Measurements from ENCODE around the gene WDR76.
"Not testable (repeated sequence)": the region's sequence is repeated elsewhere in the genome, so short reads cannot be mapped to it uniquely, and the experiment has no call there.

Gene WDR76

GRCh38 chr15:43821505-43821904 is 5.3 kb upstream of the WDR76 start:
- DNase-seq (ENCODE audit: low spot score), result no peak

DNA sequence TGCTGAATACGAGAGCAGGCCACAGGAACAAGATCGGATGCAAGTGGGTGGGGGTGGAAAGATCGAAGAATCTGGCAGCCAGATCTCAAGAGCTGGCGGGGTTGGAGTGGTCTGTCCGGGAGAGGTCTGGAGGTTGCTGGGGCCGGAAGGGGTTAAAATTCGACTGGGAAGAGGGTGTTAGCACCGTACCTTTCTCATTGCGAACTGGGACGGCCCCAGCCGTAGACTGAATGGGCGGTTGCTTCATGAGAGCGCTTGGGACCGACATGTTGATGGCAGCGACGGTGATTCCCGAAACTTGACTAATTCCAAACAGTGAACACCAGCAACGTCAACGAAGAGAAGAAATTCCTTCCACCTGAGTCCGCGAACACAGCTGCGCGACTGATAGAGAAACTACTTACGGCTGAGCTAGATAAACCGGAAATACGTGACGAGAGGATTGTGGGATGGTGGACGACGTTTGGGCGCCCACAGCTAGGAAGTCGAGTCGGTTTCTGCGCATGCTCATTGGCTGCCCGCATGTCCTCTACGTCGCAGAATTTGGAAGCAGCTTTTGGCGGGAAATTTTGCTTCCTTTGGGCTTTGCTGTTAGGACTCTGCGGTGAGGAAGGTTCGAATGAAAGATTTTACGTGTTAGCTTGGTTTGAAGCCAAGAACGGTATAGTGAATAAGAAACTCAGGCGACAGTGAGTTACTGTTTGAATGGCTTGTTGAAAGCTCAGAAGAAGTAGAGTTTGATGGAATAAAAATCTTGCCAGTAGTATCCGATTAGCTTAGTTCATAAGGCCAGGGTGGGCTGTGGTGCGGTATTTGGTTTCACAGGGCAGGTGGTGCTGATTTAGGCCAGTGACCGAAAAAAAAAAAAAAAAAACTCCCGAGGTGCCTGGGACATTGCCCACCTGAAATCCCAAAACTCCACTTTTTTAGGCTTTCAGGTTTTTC is 2.2 kb upstream of the WDR76 start, which contains the start of gene MFAP1:
TSS of gene MFAP1 (minus strand) at position 389 of the 945 bp plus-strand sequence. CDS start at position 268, 121 bp downstream.
- peak; percentile 97 for DNase-seq (ENCODE audit: low spot score)

- DNase-seq (ENCODE audit: low spot score), result not testable (repeated sequence)
Measured at GRCh38 chr15:43825305-43825704, 1.5 kb upstream of the WDR76 start.

DNA sequence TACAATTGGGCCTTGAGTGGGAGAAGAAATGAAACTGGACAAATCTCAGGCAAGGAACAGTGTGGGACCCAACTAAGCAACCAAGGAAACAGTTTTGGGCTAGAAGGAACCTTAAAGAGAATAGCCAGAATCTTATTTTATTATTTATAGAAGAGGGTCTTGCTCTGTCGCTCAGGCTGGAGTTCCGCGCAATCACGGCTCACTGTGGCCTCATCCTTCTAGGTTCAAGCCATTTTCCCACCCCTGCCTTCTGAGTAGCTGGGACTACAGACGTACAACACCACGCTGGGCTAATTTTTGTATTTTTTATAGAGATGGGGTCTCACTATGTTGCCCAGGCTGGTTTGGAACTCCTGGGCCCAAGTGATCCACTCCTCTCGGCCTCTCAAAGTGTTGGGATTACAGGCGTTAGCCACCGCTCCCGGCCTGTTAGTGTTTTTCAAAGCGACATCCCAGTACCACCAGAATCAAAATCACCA is 734 bp upstream of the WDR76 start:
- DNase-seq (ENCODE audit: low spot score), result no peak

DNA sequence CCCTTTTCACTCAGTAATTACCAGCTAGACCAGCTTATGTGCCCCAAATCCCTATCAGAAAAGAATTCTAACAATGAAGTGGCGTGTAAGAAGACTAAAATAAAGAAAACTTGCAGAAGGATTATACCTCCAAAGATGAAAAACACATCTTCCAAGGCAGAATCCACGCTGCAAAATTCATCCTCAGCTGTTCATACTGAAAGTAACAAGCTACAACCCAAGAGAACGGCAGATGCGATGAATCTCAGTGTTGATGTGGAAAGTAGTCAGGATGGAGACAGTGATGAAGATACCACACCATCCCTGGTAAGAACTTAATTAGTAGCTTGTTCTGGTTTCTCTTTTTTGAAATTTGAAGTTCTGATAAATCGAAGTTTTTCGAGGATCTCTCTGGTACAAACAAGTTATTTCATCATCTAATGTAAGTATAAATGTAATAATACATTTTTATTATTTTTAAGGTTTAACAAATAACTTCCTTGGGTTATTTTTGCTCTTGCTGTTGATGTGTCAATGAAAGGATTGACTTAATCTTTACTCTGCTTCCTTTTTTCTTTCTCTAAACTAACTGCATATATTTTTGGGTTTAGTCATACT is 1.4 kb downstream of the WDR76 start:
- DNase-seq (ENCODE audit: low spot score), result peak; percentile 67

DNA sequence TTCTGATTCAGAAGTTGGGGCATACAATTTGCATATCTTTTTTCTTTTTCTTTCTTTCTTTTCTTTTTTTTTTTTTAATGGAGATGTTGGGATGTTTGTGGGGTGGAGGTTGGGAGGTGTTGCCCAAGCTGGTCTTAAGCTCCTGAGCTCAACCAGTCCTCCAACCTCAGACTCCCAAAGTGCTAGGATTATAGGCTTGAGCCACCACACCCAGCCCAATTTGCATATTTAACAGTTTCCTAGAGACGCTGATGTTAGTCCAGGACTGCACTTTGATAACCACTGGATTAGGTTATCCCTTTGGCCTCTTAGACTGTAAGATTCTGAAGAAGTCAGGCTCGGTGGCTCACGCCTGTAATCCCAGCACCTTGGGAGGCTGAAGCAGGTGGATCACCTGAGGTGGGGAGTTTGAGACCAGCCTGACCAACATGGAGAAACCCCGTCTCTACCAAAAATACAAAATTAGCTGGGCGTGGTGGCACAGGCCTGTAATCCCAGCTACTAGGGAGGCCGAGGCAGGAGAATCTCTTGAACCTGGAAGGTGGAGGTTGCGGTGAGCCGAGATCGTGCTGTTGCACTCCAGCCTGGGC is 3.2 kb downstream of the WDR76 start:
- DNase-seq (ENCODE audit: low spot score), result not testable (repeated sequence)

DNA sequence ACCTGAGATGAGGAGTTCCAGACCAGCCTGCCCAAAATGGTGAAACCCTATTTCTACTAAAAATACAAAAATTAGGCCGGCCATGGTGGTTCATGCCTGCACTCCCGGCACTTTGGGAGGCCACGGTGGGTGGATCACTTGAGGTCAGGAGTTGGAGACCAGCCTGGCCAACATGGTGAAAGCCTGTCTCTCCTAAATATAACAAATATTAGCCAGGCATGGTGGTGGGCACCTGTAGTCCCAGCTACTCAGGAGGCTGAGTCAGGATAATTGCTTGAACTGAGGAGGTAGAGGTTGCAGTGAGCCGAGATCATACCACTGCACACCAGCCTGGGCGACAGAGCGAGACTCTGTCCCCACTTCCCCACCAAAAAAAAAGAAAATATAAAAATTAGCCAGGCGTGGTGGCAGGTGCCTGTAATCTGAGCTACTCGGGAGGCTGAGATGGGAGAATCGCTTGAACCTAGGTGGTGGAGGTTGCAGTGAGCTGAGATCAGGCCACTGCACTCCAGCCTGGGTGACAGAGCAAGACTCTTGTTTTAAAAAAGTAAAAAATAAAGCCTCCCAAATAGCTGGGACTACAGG is 4.0 kb downstream of the WDR76 start:
- not testable (repeated sequence) for DNase-seq (ENCODE audit: low spot score)

GRCh38 chr15:43831519-43832052 is 4.8 kb downstream of the WDR76 start:
- DNase-seq (ENCODE audit: low spot score), result not testable (repeated sequence)

DNA sequence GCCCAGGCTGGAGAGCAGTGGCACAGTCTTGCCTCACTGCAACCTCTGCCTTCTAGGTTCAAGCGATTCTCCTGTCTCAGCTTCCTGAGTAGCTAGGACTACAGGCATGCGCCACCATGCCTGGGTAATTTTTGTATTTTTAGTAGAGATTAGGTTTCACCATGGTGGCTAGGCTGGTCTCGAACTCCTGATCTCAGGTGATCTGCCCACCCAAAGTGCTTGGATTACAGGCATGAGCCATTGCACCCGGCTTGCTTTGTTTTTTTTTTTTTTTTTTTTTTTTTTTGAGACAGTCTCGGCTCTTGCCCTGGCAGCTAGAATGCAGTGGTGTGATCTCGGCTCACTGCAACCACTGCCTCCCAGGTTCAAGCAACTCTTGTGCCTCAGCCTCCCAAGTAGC is 5.7 kb downstream of the WDR76 start:
- DNase-seq (ENCODE audit: low spot score), result not testable (repeated sequence)

GRCh38 chr15:43845421-43845820 is 18.6 kb downstream of the WDR76 start:
- no peak for DNase-seq (ENCODE audit: low spot score)

- no peak for DNase-seq (ENCODE audit: low spot score)
Measured at GRCh38 chr15:43851251-43851650, 24.4 kb downstream of the WDR76 start.

DNA sequence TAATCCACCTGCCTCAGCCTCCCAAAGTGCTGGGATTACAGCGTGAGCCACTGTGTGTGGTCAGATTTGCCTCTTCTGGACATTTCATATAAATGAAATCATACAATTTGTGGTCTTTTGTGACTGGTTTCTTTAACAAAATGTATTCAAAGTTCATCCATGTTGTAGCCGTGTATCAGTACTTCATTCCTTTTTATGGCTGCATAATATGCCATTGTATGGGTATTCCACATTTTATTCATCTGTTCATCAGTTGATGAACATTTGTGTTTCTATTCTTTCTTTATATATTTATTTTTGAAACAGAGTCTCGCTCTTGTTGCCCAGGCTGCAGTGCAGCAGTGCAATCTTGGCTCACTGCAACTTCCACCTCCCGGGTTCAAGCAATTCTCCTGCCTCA is 25.8 kb downstream of the WDR76 start:
- DNase-seq (ENCODE audit: low spot score), result no peak

- DNase-seq (ENCODE audit: low spot score), result no peak
Measured at GRCh38 chr15:43854801-43855200, 28.0 kb downstream of the WDR76 start.

GRCh38 chr15:43859546-43859945 is 32.7 kb downstream of the WDR76 start:
- no peak for DNase-seq (ENCODE audit: low spot score)

- DNase-seq (ENCODE audit: low spot score), result not testable (repeated sequence)
Measured at GRCh38 chr15:43866636-43867035, 39.8 kb downstream of the WDR76 start.

DNA sequence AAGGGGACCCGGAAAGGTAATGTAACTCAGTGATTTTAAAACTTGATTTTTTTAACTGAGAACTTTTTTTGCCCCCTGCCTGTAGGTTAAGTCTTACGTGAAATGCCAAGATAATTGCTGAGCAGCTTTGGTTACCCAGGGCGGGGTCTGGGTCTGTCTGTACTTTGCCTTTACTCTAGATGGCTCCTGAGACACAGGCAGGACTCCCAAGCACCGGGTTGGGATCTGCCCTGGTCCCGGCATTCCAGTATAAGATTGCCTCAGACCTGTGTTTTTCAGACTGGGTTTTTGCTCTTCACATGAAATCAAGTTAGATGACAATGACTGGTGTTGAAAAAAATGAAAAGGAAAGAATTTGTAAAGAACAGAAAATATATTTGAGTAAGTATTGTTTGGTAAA is 40.3 kb downstream of the WDR76 start:
- no peak for DNase-seq (ENCODE audit: low spot score)

- no peak for DNase-seq (ENCODE audit: low spot score)
Measured at GRCh38 chr15:43868406-43868805, 41.6 kb downstream of the WDR76 start.

GRCh38 chr15:43871835-43872234 is 45.0 kb downstream of the WDR76 start:
- DNase-seq (ENCODE audit: low spot score), result no peak

DNA sequence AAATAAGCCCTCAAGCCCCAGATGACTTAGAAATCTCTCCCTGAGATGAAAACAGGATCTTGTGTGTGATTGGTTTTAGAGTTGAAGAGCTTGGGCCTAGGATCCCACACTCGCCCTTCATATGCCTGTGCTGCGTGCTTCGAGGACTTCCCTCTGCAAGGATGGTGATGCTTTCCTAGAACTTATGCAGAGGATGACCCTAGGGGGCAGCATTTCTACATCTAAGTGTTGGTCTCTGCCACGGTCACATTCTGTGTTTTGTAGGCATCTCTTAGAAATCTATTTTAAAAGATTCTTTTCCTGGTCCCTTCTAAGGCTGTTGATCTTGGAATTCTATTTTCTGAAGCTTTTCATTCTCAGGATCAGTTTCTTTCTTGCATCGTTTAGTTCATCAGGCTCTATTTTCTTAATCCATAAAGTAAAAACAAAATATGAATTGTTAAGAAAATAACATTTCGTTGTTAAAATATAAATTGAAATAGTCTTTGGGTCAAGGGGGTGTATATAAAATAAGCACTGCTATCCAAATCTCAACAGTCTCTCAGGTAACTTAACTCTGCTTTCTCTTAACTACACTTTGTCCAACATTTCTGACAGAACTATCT is 45.7 kb downstream of the WDR76 start:
- peak; percentile 16 for DNase-seq (ENCODE audit: low spot score)

- DNase-seq (ENCODE audit: low spot score), result no peak
Measured at GRCh38 chr15:43873651-43874050, 46.8 kb downstream of the WDR76 start.

GRCh38 chr15:43876872-43877271 is 50.1 kb downstream of the WDR76 start:
- no peak for DNase-seq (ENCODE audit: low spot score)

DNA sequence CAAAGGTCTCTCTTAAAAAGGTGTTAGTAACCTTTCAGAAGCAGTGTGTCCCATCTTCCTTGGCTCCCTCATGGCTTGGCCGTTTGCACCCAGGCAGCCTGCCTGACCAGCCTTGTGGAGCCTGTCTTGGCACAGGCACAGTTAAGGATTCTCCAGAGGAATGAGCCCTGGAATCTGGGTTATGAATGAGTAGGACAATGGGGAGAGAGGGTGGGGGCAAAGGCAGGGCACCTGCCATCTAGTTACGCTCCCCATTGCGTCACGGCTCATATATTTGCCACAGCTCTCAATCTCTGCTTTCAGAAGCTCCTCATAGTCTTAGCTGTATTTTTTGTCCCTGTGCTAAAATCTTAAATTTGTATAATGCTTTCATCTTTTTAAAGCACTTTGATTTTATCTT is 50.6 kb downstream of the WDR76 start:
- DNase-seq (ENCODE audit: low spot score), result no peak

Data from activated CD4-positive, alpha-beta T cell treated with anti-CD3 and anti-CD28 coated beads, Interleukin-2, Interleukin-4, amounts not matched to agents 100 ng/mL and 50 ng/mL, durations not matched to agents 16 hours and 8 hours (primary cell).